SK-MEL-5 (cell line): Measurements from ENCODE around the gene MBNL2. TPM values are rescaled to one million over a fixed set of nuclear protein-coding genes. Genes with fewer than 3 reads are reported as not detected.

Experiments
- DNase-seq: peaks from one replicate; pipeline ENCODE4 v3.0.0-alpha.2; 2016; ENCODE audit warnings: low read depth, low spot score
- in situ Hi-C: cut with HindIII; loops from 2 replicates; pipeline ENCODE4 v1.10.0; 2016; ENCODE audit warnings: low sequenced_read_pairs, high pct_unique_total_duplicates, low pct_unique_long_range_greater_than_20kb
- total RNA-seq: library from RNA; depleted of rRNA; stranded (reverse); fragments of >200 nt; shearing (Covaris generic); gene quantifications from 2 replicates; pipeline ENCODE4 v1.2.3, GENCODE V29; 2014

Gene MBNL2
- total RNA-seq, 1 experiment from 2014 or later: 17.9 TPM

- in situ Hi-C loops: no loop called here
- no peak for DNase-seq
These were observed 165.8 kb downstream of the MBNL2 start for GRCh38 chr13:97387890-97388289.

- no peak for DNase-seq
These were observed 166.2 kb downstream of the MBNL2 start for GRCh38 chr13:97388373-97388772.

GRCh38 chr13:97390941-97391600, 168.9 kb downstream of the MBNL2 start:
- DNase-seq: peak; percentile 26
- in situ Hi-C loops: no loop called here

More at GRCh38 chr13:97388373-97388772, 166.2 kb downstream of the MBNL2 start:
- in situ Hi-C loops: no loop called here

GRCh38 chr13:97392020-97392419, 169.9 kb downstream of the MBNL2 start:
- no peak for DNase-seq
- in situ Hi-C loops: no loop called here

GRCh38 chr13:97394542-97394941, 172.4 kb downstream of the MBNL2 start:
- in situ Hi-C loops: no loop called here
- no peak for DNase-seq

- DNase-seq: peak; percentile 34
- in situ Hi-C loops: no loop called here
These were observed 173.5 kb downstream of the MBNL2 start for GRCh38 chr13:97395447-97396136.

GRCh38 chr13:97397267-97397666, 175.1 kb downstream of the MBNL2 start:
- DNase-seq: no peak
- in situ Hi-C loops: no loop called here

GRCh38 chr13:97401421-97401820, 179.3 kb downstream of the MBNL2 start:
- no peak for DNase-seq
- in situ Hi-C loops: no loop called here

GRCh38 chr13:97403893-97404750, 182.0 kb downstream of the MBNL2 start:
- no peak for DNase-seq
- in situ Hi-C loops: no loop called here

- DNase-seq: no peak
- in situ Hi-C loops: no loop called here
These were observed 185.4 kb downstream of the MBNL2 start for GRCh38 chr13:97407540-97407939.

- in situ Hi-C loops: no loop called here
- no peak for DNase-seq
These were observed 186.8 kb downstream of the MBNL2 start for GRCh38 chr13:97408938-97409337.

- in situ Hi-C loops: no loop called here
- DNase-seq: no peak
These were observed 189.9 kb downstream of the MBNL2 start for GRCh38 chr13:97411984-97412383.

GRCh38 chr13:97413694-97414093, 191.6 kb downstream of the MBNL2 start:
- in situ Hi-C loops: no loop called here
- DNase-seq: no peak

GRCh38 chr13:97414392-97414791, 192.3 kb downstream of the MBNL2 start:
- in situ Hi-C loops: no loop called here
- DNase-seq: peak; percentile 56

- in situ Hi-C loops: no loop called here
- no peak for DNase-seq
These were observed 195.6 kb downstream of the MBNL2 start for GRCh38 chr13:97417698-97418097.

GRCh38 chr13:97422118-97423054, 200.3 kb downstream of the MBNL2 start:
- in situ Hi-C loops: no loop called here

GRCh38 chr13:97423300-97424045, 201.3 kb downstream of the MBNL2 start:
- DNase-seq: no peak
- in situ Hi-C loops: no loop called here

More at GRCh38 chr13:97422118-97423054, 200.3 kb downstream of the MBNL2 start:
- no peak for DNase-seq
